ENCODE data around the gene BICD2. TPM values are rescaled to one million over a fixed set of nuclear protein-coding genes. Genes with fewer than 3 reads are reported as not detected.

BICD2 gene
- total and polyA plus RNA-seq, 12 donors, result 22.5 to 41.8 (median 33.2) TPM

DNA sequence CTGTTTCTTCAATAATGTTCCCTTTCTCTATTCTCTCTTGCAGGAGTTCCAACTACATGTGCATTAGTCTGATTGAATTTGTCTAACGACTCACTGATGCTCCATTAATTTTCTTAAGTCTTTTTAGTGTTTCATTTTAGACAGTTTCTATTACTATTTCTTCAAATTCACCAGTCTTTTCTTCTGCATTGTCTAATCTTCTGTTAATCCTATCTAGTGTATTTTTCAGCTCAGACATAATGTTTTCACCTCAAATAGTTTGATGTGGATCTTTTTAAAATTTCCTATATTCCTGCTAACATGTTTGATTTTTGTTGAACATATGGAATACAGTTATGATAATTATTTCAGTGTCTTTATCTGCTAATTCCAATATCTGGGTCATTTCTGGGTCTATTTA lies 21.7 kb upstream of the BICD2 start:
- Histone ChIP-seq H3K27ac (no peak overlapping the region), H3K4me1 (peaks cover 0 to 8% (median 0%) of the 10 kb centered on the region in 9 donors), H3K36me3 (no peaks in the 10 kb centered on the region), H3K27me3 (no peaks in the 10 kb centered on the region), H3K4me3 (no peak overlapping the region), H3K9me3 (peaks cover 0 to 22% (median 6%) of the 10 kb centered on the region in 11 donors)
- ATAC-seq, result no peak
- TF ChIP-seq, protein P1, sequence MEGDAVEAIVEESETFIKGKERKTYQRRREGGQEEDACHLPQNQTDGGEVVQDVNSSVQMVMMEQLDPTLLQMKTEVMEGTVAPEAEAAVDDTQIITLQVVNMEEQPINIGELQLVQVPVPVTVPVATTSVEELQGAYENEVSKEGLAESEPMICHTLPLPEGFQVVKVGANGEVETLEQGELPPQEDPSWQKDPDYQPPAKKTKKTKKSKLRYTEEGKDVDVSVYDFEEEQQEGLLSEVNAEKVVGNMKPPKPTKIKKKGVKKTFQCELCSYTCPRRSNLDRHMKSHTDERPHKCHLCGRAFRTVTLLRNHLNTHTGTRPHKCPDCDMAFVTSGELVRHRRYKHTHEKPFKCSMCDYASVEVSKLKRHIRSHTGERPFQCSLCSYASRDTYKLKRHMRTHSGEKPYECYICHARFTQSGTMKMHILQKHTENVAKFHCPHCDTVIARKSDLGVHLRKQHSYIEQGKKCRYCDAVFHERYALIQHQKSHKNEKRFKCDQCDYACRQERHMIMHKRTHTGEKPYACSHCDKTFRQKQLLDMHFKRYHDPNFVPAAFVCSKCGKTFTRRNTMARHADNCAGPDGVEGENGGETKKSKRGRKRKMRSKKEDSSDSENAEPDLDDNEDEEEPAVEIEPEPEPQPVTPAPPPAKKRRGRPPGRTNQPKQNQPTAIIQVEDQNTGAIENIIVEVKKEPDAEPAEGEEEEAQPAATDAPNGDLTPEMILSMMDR (IDR thresholded peaks at IDR 0.05), result no peak
- WGBS, 2 donors, result 78 to 85% methylated on average over 1 of the region's 1 CpG
- intact Hi-C loops (cut with DNase I), result loop anchor here in 1 of 10 donors (5.0 kb wide), 1 partner anchor 649 kb away; no protein-coding TSS in a partner anchor
- DNase-seq, result no peak

DNA sequence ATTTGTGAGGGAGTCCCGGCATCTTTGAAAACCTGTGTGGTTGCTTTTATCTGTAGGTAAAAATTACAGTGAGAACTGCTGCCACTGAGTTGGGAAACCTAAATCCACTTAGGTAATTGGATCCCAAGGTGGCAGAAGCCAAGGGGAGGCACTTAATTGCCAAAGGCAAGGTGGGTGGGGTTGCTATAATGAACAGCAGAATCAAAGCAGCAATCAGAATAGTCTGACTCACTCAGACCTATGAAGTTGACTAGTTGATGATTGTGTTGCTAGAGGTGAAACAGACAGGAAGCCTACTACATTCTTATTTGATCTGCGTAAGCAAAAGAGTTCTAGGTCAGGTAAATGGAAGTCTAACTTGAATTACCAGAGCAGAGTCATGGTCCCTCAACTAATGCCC lies 17.3 kb upstream of the BICD2 start:
- Histone ChIP-seq H3K4me3 (no peak overlapping the region), H3K36me3 (no peaks in the 10 kb centered on the region), H3K9me3 (peaks cover 0 to 26% (median 6%) of the 10 kb centered on the region in 11 donors), H3K27me3 (no peaks in the 10 kb centered on the region), H3K27ac (no peak overlapping the region), H3K4me1 (no peaks in the 10 kb centered on the region)
- DNase-seq (no peak), ATAC-seq (no peak)
- TF ChIP-seq, protein P1 (IDR thresholded peaks at IDR 0.05), result no peak
- intact Hi-C loops (cut with DNase I), result no loop called here
- 72 to 83% methylated on average over 2 of the region's 2 CpGs for WGBS, 2 donors

DNA sequence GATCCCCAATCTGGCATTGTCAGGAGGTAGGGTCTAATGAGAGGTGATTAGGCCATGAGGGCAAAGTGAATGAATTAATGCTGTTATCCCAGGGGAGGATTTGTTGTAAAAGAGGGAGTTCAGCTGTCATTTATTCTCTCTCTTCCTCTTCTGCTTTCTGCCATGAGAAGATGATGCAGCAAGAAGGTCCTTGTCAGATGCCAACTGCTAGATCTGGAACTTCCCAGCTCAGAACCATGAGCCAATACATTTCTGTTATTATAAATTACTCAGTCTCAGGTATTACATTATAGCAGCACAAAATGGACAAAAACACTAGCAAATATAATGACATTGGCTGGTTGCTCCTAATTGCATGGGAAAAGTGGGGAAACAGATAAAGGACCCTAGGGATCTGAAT lies 15.6 kb upstream of the BICD2 start:
- peaks cover 0 to 11% (median 0%) of the 10 kb centered on the region in 11 donors for H3K9me3 ChIP-seq
- H3K27ac ChIP-seq, result no peak overlapping the region
- H3K27me3 ChIP-seq, result no peaks in the 10 kb centered on the region
- TF ChIP-seq, protein P1 (IDR thresholded peaks at IDR 0.05), result no peak
- H3K4me1 ChIP-seq, result peaks cover 0 to 3% (median 0%) of the 10 kb centered on the region in 9 donors
- no peak overlapping the region for H3K4me3 ChIP-seq
- no peak for DNase-seq
- H3K36me3 ChIP-seq, result no peaks in the 10 kb centered on the region
- ATAC-seq, result no peak
- intact Hi-C loops (cut with DNase I), result no loop called here

DNA sequence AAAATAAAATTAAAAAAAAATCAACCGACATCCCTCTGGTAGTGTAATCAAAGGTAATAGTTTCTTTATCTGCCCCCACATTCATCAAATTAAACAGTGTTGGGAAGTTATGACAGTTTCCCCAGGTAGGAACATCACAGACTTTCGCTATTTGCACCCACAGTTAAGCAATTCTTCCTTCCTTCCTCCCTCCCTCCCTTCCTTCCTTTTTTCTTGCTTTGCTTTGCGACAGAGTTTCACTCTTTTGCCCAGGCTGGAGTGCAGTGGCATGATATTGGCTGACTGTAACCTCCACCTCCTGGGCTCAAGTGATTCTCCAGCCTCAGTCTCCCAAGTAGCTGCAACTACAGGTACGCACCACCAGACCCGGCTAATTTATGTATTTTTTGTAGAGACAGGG lies 10.8 kb upstream of the BICD2 start:
- intact Hi-C loops (cut with DNase I), result no loop called here
- WGBS, 2 donors, result 72 to 77% methylated on average over 5 of the region's 5 CpGs
- Histone ChIP-seq H3K27ac (peak overlapping the region in 1 of 10 donors; percentile 60), H3K27me3 (no peaks in the 10 kb centered on the region), H3K36me3 (no peaks in the 10 kb centered on the region), H3K4me3 (no peak overlapping the region), H3K9me3 (peaks cover 0 to 7% (median 0%) of the 10 kb centered on the region in 11 donors), H3K4me1 (peaks cover 0 to 18% (median 4%) of the 10 kb centered on the region in 9 donors)
- no peak for ATAC-seq
- no peak for DNase-seq
- TF ChIP-seq, protein P1 (IDR thresholded peaks at IDR 0.05), result no peak

All from heart right ventricle (tissue), 16 donors.